Measurements from ENCODE around the gene AKR1C3. TPM values are rescaled to one million over a fixed set of nuclear protein-coding genes. Genes with fewer than 3 reads are reported as not detected.

The AKR1C3 gene
- total RNA-seq, 1 experiment from 2014 or later = 0.62 TPM

DNA sequence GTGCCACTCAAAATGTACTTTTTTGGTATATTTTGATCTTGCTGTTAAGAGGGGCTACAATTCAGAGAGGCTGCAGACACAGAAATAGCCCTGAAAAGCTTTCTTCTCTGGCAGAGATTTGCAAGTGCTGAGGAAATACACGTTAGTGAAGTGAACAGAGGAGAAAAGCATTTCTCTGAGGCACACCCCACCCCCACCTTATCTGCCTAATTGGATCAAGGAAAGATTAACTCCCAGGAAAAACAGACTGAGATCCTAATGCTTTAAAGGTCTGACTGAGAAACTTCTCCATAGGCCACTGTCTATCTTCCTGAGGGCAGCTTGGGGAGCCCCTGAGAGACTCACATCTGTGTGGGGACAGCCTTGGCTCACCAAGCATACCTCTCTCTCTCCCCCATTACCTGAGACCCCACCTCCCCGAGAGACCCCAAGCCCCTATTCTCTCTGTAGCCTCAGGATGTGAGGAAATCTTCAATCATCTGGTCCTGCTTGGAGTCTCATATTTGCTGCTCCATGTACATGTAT lies 14.8 kb upstream of the AKR1C3 start:
- no peak for TF ChIP-seq TCF7L2 (IDR thresholded peaks at IDR 0.05; ENCODE audit: low read depth, low read length)
- no peak for TF ChIP-seq SIN3A (IDR thresholded peaks at IDR 0.05; ENCODE audit: borderline replicate concordance, insufficient read depth, low read depth, low read length)
- TF ChIP-seq, protein P1, sequence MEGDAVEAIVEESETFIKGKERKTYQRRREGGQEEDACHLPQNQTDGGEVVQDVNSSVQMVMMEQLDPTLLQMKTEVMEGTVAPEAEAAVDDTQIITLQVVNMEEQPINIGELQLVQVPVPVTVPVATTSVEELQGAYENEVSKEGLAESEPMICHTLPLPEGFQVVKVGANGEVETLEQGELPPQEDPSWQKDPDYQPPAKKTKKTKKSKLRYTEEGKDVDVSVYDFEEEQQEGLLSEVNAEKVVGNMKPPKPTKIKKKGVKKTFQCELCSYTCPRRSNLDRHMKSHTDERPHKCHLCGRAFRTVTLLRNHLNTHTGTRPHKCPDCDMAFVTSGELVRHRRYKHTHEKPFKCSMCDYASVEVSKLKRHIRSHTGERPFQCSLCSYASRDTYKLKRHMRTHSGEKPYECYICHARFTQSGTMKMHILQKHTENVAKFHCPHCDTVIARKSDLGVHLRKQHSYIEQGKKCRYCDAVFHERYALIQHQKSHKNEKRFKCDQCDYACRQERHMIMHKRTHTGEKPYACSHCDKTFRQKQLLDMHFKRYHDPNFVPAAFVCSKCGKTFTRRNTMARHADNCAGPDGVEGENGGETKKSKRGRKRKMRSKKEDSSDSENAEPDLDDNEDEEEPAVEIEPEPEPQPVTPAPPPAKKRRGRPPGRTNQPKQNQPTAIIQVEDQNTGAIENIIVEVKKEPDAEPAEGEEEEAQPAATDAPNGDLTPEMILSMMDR (IDR thresholded peaks at IDR 0.05) = no peak
- intact Hi-C loops (cut with micrococcal nuclease; ENCODE audit: unreplicated experiment) = no loop called here
- H3K36me3 ChIP-seq (ENCODE audit: control insufficient read depth, insufficient read depth, low read length) = no peaks in the 10 kb centered on the region
- in situ Hi-C loops (cut with HindIII; ENCODE audit: low pct_unique_long_range_greater_than_20kb, low sequenced_read_pairs) = no loop called here
- H3K27me3 ChIP-seq (ENCODE audit: control insufficient read depth, insufficient read depth, low read length) = no peaks in the 10 kb centered on the region
- H3K27ac ChIP-seq (ENCODE audit: low read length) = no peak overlapping the region
- CTCF ChIA-PET = no interaction called here
- POLR2A ChIA-PET = interaction anchor here (0.6 kb wide), 1 partner anchor 118 kb away, joined by 3 read pairs; no protein-coding TSS in a partner anchor
- H3K4me3 ChIP-seq (ENCODE audit: low read depth in 2 of 2, low read length in 2 of 2) = no peak overlapping the region
- DNase-seq (ENCODE audit: low read depth, low spot score) (no peak), ATAC-seq (no peak)
- H3K4me1 ChIP-seq (ENCODE audit: control insufficient read depth, insufficient read depth, low read length) = no peaks in the 10 kb centered on the region
- BruUV-seq (replicated peaks) = no TSS peak
- H3K9me3 ChIP-seq (ENCODE audit: control insufficient read depth, insufficient read depth, low read depth, low read length) = no peaks in the 10 kb centered on the region

DNA sequence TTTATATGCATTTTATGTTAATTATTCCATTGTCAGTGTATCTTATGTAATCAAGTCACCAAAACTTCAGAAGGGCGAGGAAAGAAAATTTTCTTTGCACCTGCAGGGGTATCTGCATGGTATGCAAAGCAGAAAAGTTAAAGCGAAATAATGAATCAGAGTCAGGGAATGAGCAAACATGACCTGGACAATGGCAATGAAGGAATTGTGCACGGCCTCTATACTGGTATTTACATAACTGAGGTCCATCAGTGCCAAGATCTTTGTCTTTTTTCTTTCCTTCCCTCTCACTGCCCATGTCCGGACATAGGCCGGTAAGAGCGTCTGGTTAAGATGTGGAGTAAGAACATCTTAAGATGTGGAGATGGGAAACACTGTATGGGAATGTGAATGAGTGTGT lies 14.4 kb upstream of the AKR1C3 start:
- POLR2A ChIA-PET = interaction anchor here (0.6 kb wide), 1 partner anchor 119 kb away, joined by 3 read pairs; no protein-coding TSS in a partner anchor
- Histone ChIP-seq H3K27me3 (ENCODE audit: control insufficient read depth, insufficient read depth, low read length) (no peaks in the 10 kb centered on the region), H3K9me3 (ENCODE audit: control insufficient read depth, insufficient read depth, low read depth, low read length) (no peaks in the 10 kb centered on the region), H3K27ac (ENCODE audit: low read length) (no peak overlapping the region), H3K4me1 (ENCODE audit: control insufficient read depth, insufficient read depth, low read length) (no peaks in the 10 kb centered on the region), H3K36me3 (ENCODE audit: control insufficient read depth, insufficient read depth, low read length) (no peaks in the 10 kb centered on the region), H3K4me3 (ENCODE audit: low read depth in 2 of 2, low read length in 2 of 2) (no peak overlapping the region)
- no peak for TF ChIP-seq TCF7L2 (IDR thresholded peaks at IDR 0.05; ENCODE audit: low read depth, low read length)
- no peak for TF ChIP-seq POLR2AphosphoS5 (IDR thresholded peaks at IDR 0.05; ENCODE audit: low read depth, low read length)
- no peak for TF ChIP-seq SIN3A (IDR thresholded peaks at IDR 0.05; ENCODE audit: borderline replicate concordance, insufficient read depth, low read depth, low read length)
- TF ChIP-seq, protein P1 (IDR thresholded peaks at IDR 0.05) = no peak
- TF ChIP-seq, protein P2, sequence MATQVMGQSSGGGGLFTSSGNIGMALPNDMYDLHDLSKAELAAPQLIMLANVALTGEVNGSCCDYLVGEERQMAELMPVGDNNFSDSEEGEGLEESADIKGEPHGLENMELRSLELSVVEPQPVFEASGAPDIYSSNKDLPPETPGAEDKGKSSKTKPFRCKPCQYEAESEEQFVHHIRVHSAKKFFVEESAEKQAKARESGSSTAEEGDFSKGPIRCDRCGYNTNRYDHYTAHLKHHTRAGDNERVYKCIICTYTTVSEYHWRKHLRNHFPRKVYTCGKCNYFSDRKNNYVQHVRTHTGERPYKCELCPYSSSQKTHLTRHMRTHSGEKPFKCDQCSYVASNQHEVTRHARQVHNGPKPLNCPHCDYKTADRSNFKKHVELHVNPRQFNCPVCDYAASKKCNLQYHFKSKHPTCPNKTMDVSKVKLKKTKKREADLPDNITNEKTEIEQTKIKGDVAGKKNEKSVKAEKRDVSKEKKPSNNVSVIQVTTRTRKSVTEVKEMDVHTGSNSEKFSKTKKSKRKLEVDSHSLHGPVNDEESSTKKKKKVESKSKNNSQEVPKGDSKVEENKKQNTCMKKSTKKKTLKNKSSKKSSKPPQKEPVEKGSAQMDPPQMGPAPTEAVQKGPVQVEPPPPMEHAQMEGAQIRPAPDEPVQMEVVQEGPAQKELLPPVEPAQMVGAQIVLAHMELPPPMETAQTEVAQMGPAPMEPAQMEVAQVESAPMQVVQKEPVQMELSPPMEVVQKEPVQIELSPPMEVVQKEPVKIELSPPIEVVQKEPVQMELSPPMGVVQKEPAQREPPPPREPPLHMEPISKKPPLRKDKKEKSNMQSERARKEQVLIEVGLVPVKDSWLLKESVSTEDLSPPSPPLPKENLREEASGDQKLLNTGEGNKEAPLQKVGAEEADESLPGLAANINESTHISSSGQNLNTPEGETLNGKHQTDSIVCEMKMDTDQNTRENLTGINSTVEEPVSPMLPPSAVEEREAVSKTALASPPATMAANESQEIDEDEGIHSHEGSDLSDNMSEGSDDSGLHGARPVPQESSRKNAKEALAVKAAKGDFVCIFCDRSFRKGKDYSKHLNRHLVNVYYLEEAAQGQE (IDR thresholded peaks at IDR 0.05; ENCODE audit: insufficient read depth in 1 of 2, low read depth in 2 of 2, low read length in 1 of 2) = no peak
- DNase-seq (ENCODE audit: low read depth, low spot score) (no peak), ATAC-seq (no peak)
- CTCF ChIA-PET = no interaction called here
- in situ Hi-C loops (cut with HindIII; ENCODE audit: low pct_unique_long_range_greater_than_20kb, low sequenced_read_pairs) (no loop called here), intact Hi-C loops (cut with micrococcal nuclease; ENCODE audit: unreplicated experiment) (no loop called here)
- no TSS peak for BruUV-seq (replicated peaks)

All from Panc1 (cell line).